GM12873 (cell line): ENCODE measurements around the gene COP1.

ENCODE experiments used
- CTCF ChIP-seq: IDR thresholded peaks from 2 replicates; pipeline ENCODE4 v1.5.1; 2012; ENCODE audit warnings: low read depth, mild to moderate bottlenecking, moderate library complexity, low read length, control low read depth; ENCODE audit not compliant: insufficient read depth; ENCODE audit errors: missing control alignments

Gene COP1

GRCh38 chr1:176090766-176091165, 116.3 kb downstream of the COP1 start:
- TF ChIP-seq CTCF, result no peak

GRCh38 chr1:176073524-176074157, 133.4 kb downstream of the COP1 start:
- TF ChIP-seq CTCF, result peak; percentile 65

- no peak for TF ChIP-seq CTCF
Observed at GRCh38 chr1:176068901-176069300, 138.2 kb downstream of the COP1 start.

- TF ChIP-seq CTCF, result no peak
Observed at GRCh38 chr1:176068256-176068655, 138.8 kb downstream of the COP1 start.

- TF ChIP-seq CTCF, result no peak
Observed at GRCh38 chr1:176066709-176067108, 140.4 kb downstream of the COP1 start.

GRCh38 chr1:176058686-176059085, 148.4 kb downstream of the COP1 start:
- TF ChIP-seq CTCF, result no peak

GRCh38 chr1:176056312-176056711, 150.8 kb downstream of the COP1 start:
- no peak for TF ChIP-seq CTCF
